HG03159 (cell line): ENCODE measurements around the gene ZFPL1.

Experiments
- ATAC-seq: cut with Tn5 transposase; IDR thresholded peaks from one replicate; pipeline ENCODE4 v1.9.1; 2021; ENCODE audit warnings: mild to moderate bottlenecking, moderate library complexity; ENCODE audit not compliant: unreplicated experiment

The ZFPL1 gene

GRCh38 chr11:65089621-65090020 is 5.6 kb downstream of the ZFPL1 start:
- no peak for ATAC-seq

GRCh38 chr11:65090628-65091027 is 6.6 kb downstream of the ZFPL1 start:
- no peak for ATAC-seq

- ATAC-seq = no peak
Measured at GRCh38 chr11:65095427-65095826, 11.4 kb downstream of the ZFPL1 start.

- peak; percentile 88 for ATAC-seq
Measured at GRCh38 chr11:65095974-65096806, 12.2 kb downstream of the ZFPL1 start, which contains the start of gene VPS51. Gene VPS51 (plus strand): TSS chr11:65096214. CDS start chr11:65096251, 37 bp downstream.

- no peak for ATAC-seq
Measured at GRCh38 chr11:65096926-65097325, 12.9 kb downstream of the ZFPL1 start.

GRCh38 chr11:65100674-65101350 is 16.8 kb downstream of the ZFPL1 start:
- no peak for ATAC-seq

GRCh38 chr11:65102142-65103095 is 18.4 kb downstream of the ZFPL1 start:
- no peak for ATAC-seq

GRCh38 chr11:65103476-65103875 is 19.5 kb downstream of the ZFPL1 start:
- ATAC-seq = no peak

- ATAC-seq = no peak
Measured at GRCh38 chr11:65104628-65105027, 20.6 kb downstream of the ZFPL1 start.

GRCh38 chr11:65107078-65107477 is 23.1 kb downstream of the ZFPL1 start:
- ATAC-seq = no peak

- no peak for ATAC-seq
Measured at GRCh38 chr11:65107751-65108468, 23.9 kb downstream of the ZFPL1 start.

GRCh38 chr11:65108469-65109123 is 24.6 kb downstream of the ZFPL1 start:
- ATAC-seq = no peak

- ATAC-seq = no peak
Measured at GRCh38 chr11:65109231-65110198, 25.5 kb downstream of the ZFPL1 start.

GRCh38 chr11:65110354-65110861 is 26.4 kb downstream of the ZFPL1 start:
- ATAC-seq = no peak

- ATAC-seq = no peak
Measured at GRCh38 chr11:65111159-65111743, 27.2 kb downstream of the ZFPL1 start.

GRCh38 chr11:65111744-65112545 is 27.9 kb downstream of the ZFPL1 start, which contains the start of gene TM7SF2:
Gene TM7SF2 (plus strand): TSS chr11:65111872. CDS start chr11:65112016, 144 bp downstream.
- ATAC-seq = peak; percentile 62
